GM12878 (cell line): ENCODE measurements around the gene GPC3. TPM values are rescaled to one million over a fixed set of nuclear protein-coding genes. Genes with fewer than 3 reads are reported as not detected.

Experiments used
- ATAC-seq: fragments of 200-7000 bp; cut with Tn5 transposase; 3 replicates; pipeline ENCODE4 v1.9.1; 2020; ENCODE audit warnings: mild to moderate bottlenecking, moderate library complexity
- BruUV-seq: library from RNA; stranded (reverse); fragments of 400-500 nt; replicated peaks from 2 replicates; lab custom pipeline; 2021; lab: Mats Ljungman, UMichigan
- CTCF ChIA-PET: fragments of 300-600 bp; sonication (Branson Sonifier 250); formaldehyde crosslinking; extraction: SDS; loops from one replicate; lab custom pipeline; 2021; ENCODE audit warnings: inconsistent platforms; lab: Yijun Ruan, JAX
- POLR2A ChIA-PET: fragments of 350-600 bp; formaldehyde crosslinking; extraction: SDS; loops from one replicate; lab custom pipeline; 2021; ENCODE audit warnings: inconsistent platforms; lab: Charles Lee
- RAD21 ChIA-PET: fragments of 300-600 bp; sonication (Branson Sonifier 250); formaldehyde crosslinking; loops from one replicate; lab custom pipeline; 2023; ENCODE audit warnings: antibody characterized with exemption; ENCODE audit not compliant: unreplicated experiment; lab: Charles Lee
- SMC1A ChIA-PET: fragments of 300-600 bp; sonication (Branson Sonifier 250); formaldehyde crosslinking; loops from one replicate; lab custom pipeline; 2023; ENCODE audit not compliant: unreplicated experiment, uncharacterized antibody; lab: Charles Lee
- DNase-seq: peaks from one replicate; pipeline ENCODE4 v3.0.0-alpha.2; 2011; ENCODE audit warnings: low read depth, low spot score
- FAIRE-seq: peaks from 3 replicates; lab custom pipeline; 2011; peaks lifted over from hg19 to GRCh38; lab: Jason Lieb, UNC
- H2AFZ ChIP-seq: 2 replicates; pipeline ENCODE4 v1.6.0; 2011; ENCODE audit warnings: low read depth, low read length, control low read depth; ENCODE audit not compliant: control insufficient read depth
- H3K27ac ChIP-seq: 2 replicates; pipeline ENCODE4 v1.5.1; 2011; ENCODE audit warnings: control low read depth; ENCODE audit not compliant: control insufficient read depth, insufficient read depth
- H3K27me3 ChIP-seq, 2 experiments: replicated peaks in 1 of 2; 2 replicates each; pipeline versions ENCODE4 v1.6.0 to v1.6.1; 2011; ENCODE audit warnings: low read length in 1 of 2; ENCODE audit not compliant: control insufficient read depth in 2 of 2, insufficient read depth in 2 of 2
- H3K36me3 ChIP-seq, 2 experiments: 2 replicates each; pipeline ENCODE4 v1.5.1; 2011; ENCODE audit warnings: low read length in 1 of 2; ENCODE audit not compliant: control insufficient read depth in 2 of 2, insufficient read depth in 2 of 2
- H3K4me1 ChIP-seq: 2 replicates; pipeline ENCODE4 v1.6.1; 2011; ENCODE audit warnings: mild to moderate bottlenecking, low read length, moderate library complexity, mixed read lengths; ENCODE audit not compliant: control insufficient read depth, insufficient read depth
- H3K4me2 ChIP-seq: 2 replicates; pipeline ENCODE4 v1.6.0; 2011; ENCODE audit warnings: control low read depth; ENCODE audit not compliant: control insufficient read depth, insufficient read depth
- H3K4me3 ChIP-seq: fragments of 200-600 bp; sonication (generic); 2 replicates; pipeline ENCODE4 v1.5.1; 2016
- H3K79me2 ChIP-seq: 2 replicates; pipeline ENCODE4 v1.6.0; 2011; ENCODE audit warnings: low read length; ENCODE audit not compliant: control insufficient read depth, insufficient read depth
- H3K9ac ChIP-seq: 2 replicates; pipeline ENCODE4 v1.8.0; 2011; ENCODE audit warnings: low read length, control low read depth, mixed read lengths; ENCODE audit not compliant: control insufficient read depth, insufficient read depth
- H3K9me3 ChIP-seq: replicated peaks from 3 replicates; pipeline ENCODE4 v1.5.1; 2011; ENCODE audit warnings: mild to moderate bottlenecking, low read length; ENCODE audit not compliant: control insufficient read depth, insufficient read depth
- H4K20me1 ChIP-seq: 2 replicates; pipeline ENCODE4 v1.6.0; 2011; ENCODE audit not compliant: control insufficient read depth, insufficient read depth
- BCL11A ChIP-seq: IDR thresholded peaks from 2 replicates; pipeline ENCODE4 v1.6.1; 2011; ENCODE audit warnings: low read depth, low read length
- CHD1 ChIP-seq: IDR thresholded peaks from 2 replicates; pipeline ENCODE4 v1.6.1; 2012; ENCODE audit warnings: low read depth, low read length, improper control_type of control experiment
- CREM ChIP-seq: IDR thresholded peaks from 2 replicates; pipeline ENCODE4 v1.6.1; 2014; ENCODE audit warnings: antibody characterized with exemption, low read depth
- ESRRA ChIP-seq: IDR thresholded peaks from 2 replicates; pipeline ENCODE4 v1.6.1; 2012; ENCODE audit warnings: mild to moderate bottlenecking, low read length, improper control_type of control experiment
- FOXM1 ChIP-seq: IDR thresholded peaks from 2 replicates; pipeline ENCODE4 v1.6.1; 2012; ENCODE audit warnings: low read depth, mild to moderate bottlenecking, inconsistent platforms, low read length, moderate library complexity
- IRF4 ChIP-seq: IDR thresholded peaks from 2 replicates; pipeline ENCODE4 v1.6.1; 2011; ENCODE audit warnings: low read depth, low read length
- IRF5 ChIP-seq: fragments of 450-650 bp; IDR thresholded peaks from 2 replicates; pipeline ENCODE4 v1.6.1; 2017; ENCODE audit warnings: borderline replicate concordance
- JUNB ChIP-seq: IDR thresholded peaks from 2 replicates; pipeline ENCODE4 v1.6.1; 2016; ENCODE audit warnings: antibody characterized with exemption, mild to moderate bottlenecking
- NFXL1 ChIP-seq: fragments of 450-650 bp; IDR thresholded peaks from 2 replicates; pipeline ENCODE4 v1.6.1; 2017; ENCODE audit warnings: antibody characterized with exemption, mild to moderate bottlenecking, borderline replicate concordance
- REST ChIP-seq: IDR thresholded peaks from 2 replicates; pipeline ENCODE4 v1.6.1; 2012; ENCODE audit warnings: mild to moderate bottlenecking, low read depth, low read length
- SUPT20H ChIP-seq: IDR thresholded peaks from 2 replicates; pipeline ENCODE4 v1.6.1; 2011; ENCODE audit warnings: low read depth, mild to moderate bottlenecking, low read length, moderate library complexity, borderline replicate concordance; ENCODE audit not compliant: control insufficient read depth
- WGBS: methylation state at CpG from one replicate; pipeline ENCODE4 v1.1.6; 2016; ENCODE audit warnings: low lambda C conversion rate; ENCODE audit not compliant: insufficient replicate concordance, insufficient coverage; ENCODE audit errors: missing lambda C conversion rate; 5-methylcytosine and 5-hydroxymethylcytosine counted together
- in situ Hi-C: fragments of 300-500 bp; cut with MboI; formaldehyde crosslinking; loops from 9 replicates; pipeline ENCODE4 v1.14.3; 2018; ENCODE audit warnings: mixed read lengths
- intact Hi-C: fragments of 100-400 bp; cut with micrococcal nuclease; formaldehyde crosslinking; loops from one replicate; pipeline ENCODE4 v1.14.2; 2022; ENCODE audit not compliant: unreplicated experiment
- polyA plus RNA-seq, 11 experiments: library from polyadenylated mRNA; depleted of rRNA in 4 of 11; unstranded in 6 of 11; stranded (reverse) in 5 of 11; fragments of >200 nt; fragmentation: Nextera tagmentation in 4 of 11; fragmentation: Illumina TruSeq in 1 of 11; extraction: Ambion mirVana in 4 of 11; extraction: Trizol in 1 of 11; gene quantifications; 1 replicate in 1 of 11; 2 replicates in 10 of 11; pipeline versions ENCODE4 v1.2.1 to v1.2.3, GENCODE V29; 2011 to 2016; ENCODE audit warnings: inconsistent platforms in 2 of 11, missing spikeins in 2 of 11, low read depth in 1 of 11
- total RNA-seq, 4 experiments: library from RNA; depleted of rRNA in 3 of 4; stranded (reverse); fragments of >200 nt in 3 of 4; fragmentation: Illumina TruSeq in 1 of 4; extraction: Trizol in 1 of 4; gene quantifications; 2 replicates each; pipeline versions ENCODE4 v1.2.1 to v1.2.3, GENCODE V29; 2013 to 2021
- TF ChIP-seq, protein P1 (sequence below): IDR thresholded peaks from 2 replicates; pipeline ENCODE4 v1.6.1; 2011; ENCODE audit warnings: low read depth, mild to moderate bottlenecking, low read length, moderate library complexity, borderline replicate concordance; ENCODE audit errors: extremely low read depth

The GPC3 gene
- total and polyA plus RNA-seq, 10 of the 15 experiments (the other 5 are each of a cell fraction or from before 2014, with no cell fraction given), result 0.09 to 0.82 TPM; not detected in 8

- TF ChIP-seq SUPT20H (no peak), JUNB (no peak), REST (no peak)
These were observed 286.2 kb downstream of the GPC3 start (continued) for GRCh38 chrX:133699023-133699728.

GRCh38 chrX:133698298-133698697, 287.1 kb downstream of the GPC3 start:
- TF ChIP-seq BCL11A (no peak), CHD1 (no peak), IRF5 (no peak), NFXL1 (no peak), ESRRA (no peak), FOXM1 (no peak), IRF4 (no peak), CREM (no peak)
- TF ChIP-seq, protein P1, sequence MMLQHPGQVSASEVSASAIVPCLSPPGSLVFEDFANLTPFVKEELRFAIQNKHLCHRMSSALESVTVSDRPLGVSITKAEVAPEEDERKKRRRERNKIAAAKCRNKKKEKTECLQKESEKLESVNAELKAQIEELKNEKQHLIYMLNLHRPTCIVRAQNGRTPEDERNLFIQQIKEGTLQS, result no peak
- TF ChIP-seq, all 136 proteins: peak for 0
- Histone ChIP-seq H3K27me3 (no peaks in the 10 kb centered on the region), H4K20me1 (no peaks in the 10 kb centered on the region), H3K27ac (no peak overlapping the region), H3K4me1 (no peaks in the 10 kb centered on the region), H3K36me3 (no peaks in the 10 kb centered on the region), H3K4me3 (no peak overlapping the region), H2AFZ (no peak overlapping the region), H3K9me3 (no peaks in the 10 kb centered on the region), H3K9ac (no peak overlapping the region), H3K79me2 (no peaks in the 10 kb centered on the region), H3K4me2 (no peak overlapping the region)
- no peak for DNase-seq
- intact Hi-C loops, result no loop called here
- ChIA-PET CTCF (interaction anchor here (1.4 kb wide), 1 partner anchor 10 kb away, joined by 4 read pairs; no protein-coding TSS in a partner anchor), RAD21 (no interaction called here), SMC1A (no interaction called here), POLR2A (no interaction called here)
- 0% methylated on average over 2 of the region's 2 CpGs for WGBS
- no TSS peak for BruUV-seq
- no peak for FAIRE-seq
- in situ Hi-C loops, result no loop called here
- ATAC-seq, result no peak
